NCI-H2029 (cell line): ENCODE data around the gene NUDT2.

Experiments used
- DNase-seq: peaks from one replicate; lab custom pipeline; 2025; lab: John Stamatoyannopoulos, UW

Gene NUDT2

GRCh38 chr9:34370970-34371880 is 41.9 kb downstream of the NUDT2 start:
- no peak for DNase-seq

- DNase-seq: no peak
Measured at GRCh38 chr9:34371886-34372466, 42.6 kb downstream of the NUDT2 start.

DNA sequence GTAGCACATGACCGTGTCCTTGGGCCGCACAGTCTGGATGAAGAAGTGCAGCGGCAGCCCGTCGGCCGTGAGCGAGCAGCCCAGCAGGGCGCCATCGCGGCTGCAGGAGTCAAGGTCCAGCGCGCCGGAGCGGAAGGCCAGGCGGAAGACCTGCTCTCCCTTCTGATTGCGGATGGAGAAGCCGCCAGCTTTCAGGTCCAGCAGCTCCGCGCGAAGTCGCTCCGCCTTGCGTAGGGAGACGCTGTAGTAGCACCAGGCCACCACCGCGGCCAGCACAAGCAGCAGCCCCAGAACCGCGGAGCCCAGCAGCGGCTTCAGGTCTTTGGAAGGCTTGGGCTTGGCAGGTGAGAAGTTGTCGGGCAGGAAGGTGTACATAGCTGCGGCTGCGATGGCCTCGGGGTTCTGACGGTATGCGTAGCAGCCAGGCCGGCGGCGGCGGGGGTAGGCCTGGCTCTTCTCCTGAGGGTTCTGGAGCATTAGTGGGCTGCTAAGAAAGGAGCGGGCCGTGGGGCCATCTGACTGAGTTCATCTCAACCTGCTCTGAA is 43.2 kb downstream of the NUDT2 start:
- DNase-seq: no peak

DNA sequence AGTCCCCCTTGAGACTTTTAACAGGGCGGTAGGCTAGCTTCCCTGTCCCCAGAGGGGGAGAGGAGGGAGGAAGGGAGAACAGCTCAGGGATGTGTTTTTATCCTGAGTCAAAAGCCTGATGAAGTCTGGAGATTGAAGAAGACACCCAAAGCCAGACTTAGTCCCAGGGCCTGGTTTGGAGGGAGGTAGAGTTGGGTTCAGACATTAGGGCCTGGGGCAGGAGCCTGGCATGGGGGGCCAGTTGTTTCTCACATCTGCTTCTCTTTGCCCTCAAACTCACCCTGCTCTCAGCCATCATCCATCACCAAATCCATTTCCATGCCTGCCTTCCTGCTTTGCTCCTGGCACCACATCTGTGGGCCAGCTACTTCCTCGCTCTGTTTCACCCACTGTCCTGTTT is 44.4 kb downstream of the NUDT2 start:
- no peak for DNase-seq

DNA sequence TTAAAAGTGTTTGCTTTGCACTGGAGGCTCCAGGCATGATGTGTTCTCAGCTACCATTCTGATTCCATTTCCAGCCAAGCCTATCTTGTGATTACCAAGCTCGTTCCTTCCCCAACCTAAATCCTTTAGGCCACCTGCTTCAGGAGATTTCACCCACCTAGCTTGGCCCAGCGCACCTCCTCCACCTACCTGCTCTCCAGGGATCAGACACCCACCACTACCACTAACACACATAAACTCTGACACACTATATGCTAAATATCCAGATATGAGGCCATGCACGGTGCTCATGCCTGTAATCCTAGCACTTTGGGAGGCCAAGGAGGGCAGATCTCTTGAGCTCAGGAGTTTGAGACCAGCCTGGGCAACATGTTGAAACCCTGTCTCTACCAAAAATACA is 45.0 kb downstream of the NUDT2 start:
- no peak for DNase-seq

GRCh38 chr9:34374905-34375552 is 45.7 kb downstream of the NUDT2 start:
- no peak for DNase-seq

GRCh38 chr9:34375901-34376595 is 46.7 kb downstream of the NUDT2 start:
- peak; percentile 40 for DNase-seq

DNA sequence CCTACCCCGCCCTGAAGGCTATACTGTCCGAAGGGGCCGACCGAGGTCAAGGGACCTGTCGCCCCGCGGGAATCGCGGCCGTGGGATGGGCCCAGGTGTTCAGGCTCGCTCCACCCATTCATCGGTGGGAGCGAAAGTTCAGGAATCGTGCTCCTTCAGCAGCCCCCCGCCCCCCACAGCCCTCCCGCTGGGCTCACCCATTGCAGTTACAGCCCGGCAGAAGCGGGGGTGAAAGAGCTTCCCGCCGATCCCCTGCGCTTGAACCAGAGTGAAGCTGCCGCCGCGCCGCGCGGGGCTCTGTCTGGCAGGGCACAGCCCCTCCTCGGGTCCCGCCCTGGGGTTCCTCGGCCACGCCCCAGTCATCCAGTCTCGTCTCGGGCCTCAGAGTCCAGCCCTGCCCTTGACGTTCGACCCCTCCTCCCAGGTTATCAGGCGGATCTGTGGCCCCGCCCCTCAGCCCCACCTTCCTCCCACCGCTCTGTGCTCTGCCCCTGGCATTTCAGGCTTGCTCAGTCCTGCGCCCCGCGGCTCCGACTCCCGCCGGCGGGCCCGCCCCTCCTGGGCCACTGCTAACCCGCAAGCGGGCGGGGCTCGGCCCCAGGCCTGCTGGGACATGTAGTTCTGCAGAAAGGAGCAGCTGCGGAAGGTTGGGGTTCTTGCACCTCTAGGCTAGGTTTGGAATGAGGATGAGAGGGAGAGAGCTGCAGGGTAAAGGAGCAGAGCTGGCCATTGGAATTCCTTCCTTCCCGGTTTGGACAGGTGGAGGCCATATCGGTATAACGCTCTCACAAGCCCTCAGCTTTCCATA is 47.4 kb downstream of the NUDT2 start, which contains the start of gene MYORG:
TSS of gene MYORG (minus strand) at position 303 of the 808 bp plus-strand sequence. CDS start 3,955 bp downstream, outside the sequence.
- peak; percentile 95 for DNase-seq

DNA sequence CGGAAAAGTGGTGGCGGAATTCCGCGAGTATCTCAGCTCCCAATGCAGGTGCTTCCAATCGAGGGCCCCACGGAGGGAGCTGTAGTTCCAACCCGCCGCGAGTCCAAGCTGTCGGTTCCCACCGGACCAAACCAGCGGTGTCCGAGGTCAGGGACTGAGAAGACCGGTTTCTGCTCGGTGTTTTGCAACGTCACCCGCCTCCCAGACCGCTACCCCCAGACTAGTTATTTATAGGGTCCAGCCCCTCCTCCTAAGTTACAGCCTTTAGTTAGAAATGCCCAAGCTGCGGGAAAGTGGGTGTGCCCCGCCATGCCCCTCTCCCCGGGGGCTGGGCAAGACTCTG is 48.0 kb downstream of the NUDT2 start:
- DNase-seq: peak; percentile 47

- no peak for DNase-seq
Measured at GRCh38 chr9:34378376-34379060, 49.1 kb downstream of the NUDT2 start.

GRCh38 chr9:34379334-34380033 is 50.1 kb downstream of the NUDT2 start:
- DNase-seq: peak; percentile 78

- DNase-seq: no peak
Measured at GRCh38 chr9:34380034-34380510, 50.7 kb downstream of the NUDT2 start.

GRCh38 chr9:34380511-34381315 is 51.3 kb downstream of the NUDT2 start:
- DNase-seq: peak; percentile 29

DNA sequence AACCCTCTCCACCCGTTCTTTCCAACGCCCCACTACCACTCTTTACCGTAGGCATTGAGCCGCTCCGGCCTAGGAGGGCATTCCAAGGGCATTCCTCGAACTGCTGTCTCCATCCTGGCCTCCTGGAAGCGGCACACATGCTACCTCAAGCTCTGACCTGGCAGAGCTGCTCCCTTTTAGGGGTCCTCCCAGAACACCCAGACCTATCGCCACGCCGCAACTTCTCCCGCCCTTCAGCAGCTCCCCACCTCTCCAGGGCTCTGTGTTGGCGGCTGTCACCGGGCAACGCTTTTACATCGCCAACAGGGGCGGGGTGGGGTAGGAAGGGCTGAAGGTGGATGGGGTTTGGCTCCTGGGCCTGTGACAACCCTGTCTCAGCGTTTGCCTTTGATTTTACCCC is 52.0 kb downstream of the NUDT2 start:
- DNase-seq: no peak

- no peak for DNase-seq
Measured at GRCh38 chr9:34382054-34382453, 52.7 kb downstream of the NUDT2 start.

DNA sequence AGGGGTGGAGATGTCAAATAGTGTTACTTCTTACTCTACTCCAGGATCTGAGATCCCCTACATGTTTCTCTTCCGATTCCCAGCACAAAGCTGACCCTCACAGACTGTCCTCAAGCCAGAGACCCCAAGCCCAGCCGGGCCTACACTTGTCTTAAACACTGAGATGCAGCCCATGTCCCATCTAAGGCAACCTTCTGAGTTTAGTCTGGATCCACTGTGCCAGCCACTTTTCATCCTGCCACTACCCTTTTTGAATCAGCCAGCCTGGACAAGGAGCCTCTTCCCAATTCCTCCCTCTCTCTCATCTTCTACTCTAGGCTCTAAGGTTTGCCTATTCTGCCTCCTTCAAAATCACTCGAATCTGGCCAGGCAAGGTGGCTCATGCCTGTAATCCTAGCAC is 53.5 kb downstream of the NUDT2 start:
- no peak for DNase-seq

GRCh38 chr9:34383904-34384303 is 54.5 kb downstream of the NUDT2 start:
- DNase-seq: no peak

DNA sequence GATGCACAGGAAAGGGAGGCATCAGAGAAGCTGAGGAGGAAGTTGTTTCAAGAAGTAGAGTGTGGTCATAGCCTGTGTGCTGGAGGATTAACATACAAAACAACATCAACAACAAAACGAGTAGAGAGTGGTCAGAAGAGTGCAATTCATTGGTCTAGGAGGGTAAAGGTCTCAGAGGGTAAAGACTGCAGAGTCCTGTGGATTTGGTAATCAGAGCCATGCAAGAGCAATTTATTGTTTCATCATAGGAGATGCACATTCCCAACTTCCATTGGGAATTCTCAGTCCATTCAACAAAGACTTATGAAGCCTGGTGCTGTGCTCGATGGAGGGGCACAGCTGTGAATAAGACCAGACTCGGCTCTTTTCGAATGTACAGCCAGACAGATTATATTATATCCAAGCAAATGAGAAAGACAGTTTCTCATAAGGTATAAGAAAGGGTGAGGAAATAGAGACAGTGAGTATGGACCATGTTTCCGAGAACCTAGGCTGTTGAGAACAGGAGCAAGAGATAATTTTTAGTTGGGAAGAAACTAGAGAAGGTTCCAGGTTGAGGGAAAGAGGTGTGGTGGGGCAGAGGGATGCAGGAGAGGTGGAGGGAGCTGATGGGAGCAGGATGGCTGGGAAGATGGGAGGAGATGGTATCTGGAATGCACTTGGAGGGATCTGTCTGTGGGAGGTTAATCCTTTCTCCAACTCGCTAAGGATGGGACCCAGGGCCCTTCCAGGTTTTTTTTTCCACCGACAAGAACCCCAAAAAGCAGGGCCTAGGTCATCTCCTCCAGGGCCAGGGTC is 55.2 kb downstream of the NUDT2 start:
- DNase-seq: no peak
